C4-2B (cell line): ENCODE results near the gene SF3A1.

ENCODE experiments used
- H3K27ac ChIP-seq: fragments of 450-650 bp; 2 replicates; pipeline ENCODE4 v1.5.1; 2017
- ZFX ChIP-seq: fragments of 450-650 bp; IDR thresholded peaks from 2 replicates; pipeline ENCODE4 v1.6.1; 2017
- TF ChIP-seq, protein P1 (sequence below): fragments of 450-650 bp; conservative IDR thresholded peaks from 2 replicates; pipeline ENCODE4 v1.5.1; 2017; ENCODE audit warnings: mild to moderate bottlenecking

SF3A1 gene

GRCh38 chr22:30310881-30311771 lies 45.6 kb downstream of the SF3A1 start:
- H3K27ac ChIP-seq = peak overlapping the region; percentile 63
- TF ChIP-seq, protein P1, sequence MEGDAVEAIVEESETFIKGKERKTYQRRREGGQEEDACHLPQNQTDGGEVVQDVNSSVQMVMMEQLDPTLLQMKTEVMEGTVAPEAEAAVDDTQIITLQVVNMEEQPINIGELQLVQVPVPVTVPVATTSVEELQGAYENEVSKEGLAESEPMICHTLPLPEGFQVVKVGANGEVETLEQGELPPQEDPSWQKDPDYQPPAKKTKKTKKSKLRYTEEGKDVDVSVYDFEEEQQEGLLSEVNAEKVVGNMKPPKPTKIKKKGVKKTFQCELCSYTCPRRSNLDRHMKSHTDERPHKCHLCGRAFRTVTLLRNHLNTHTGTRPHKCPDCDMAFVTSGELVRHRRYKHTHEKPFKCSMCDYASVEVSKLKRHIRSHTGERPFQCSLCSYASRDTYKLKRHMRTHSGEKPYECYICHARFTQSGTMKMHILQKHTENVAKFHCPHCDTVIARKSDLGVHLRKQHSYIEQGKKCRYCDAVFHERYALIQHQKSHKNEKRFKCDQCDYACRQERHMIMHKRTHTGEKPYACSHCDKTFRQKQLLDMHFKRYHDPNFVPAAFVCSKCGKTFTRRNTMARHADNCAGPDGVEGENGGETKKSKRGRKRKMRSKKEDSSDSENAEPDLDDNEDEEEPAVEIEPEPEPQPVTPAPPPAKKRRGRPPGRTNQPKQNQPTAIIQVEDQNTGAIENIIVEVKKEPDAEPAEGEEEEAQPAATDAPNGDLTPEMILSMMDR = no peak

- H3K27ac ChIP-seq = peak overlapping the region; percentile 63
- no peak for TF ChIP-seq ZFX
- TF ChIP-seq, protein P1 = no peak
Measured at GRCh38 chr22:30309951-30310741, 46.5 kb downstream of the SF3A1 start.

GRCh38 chr22:30308518-30309230 lies 48.0 kb downstream of the SF3A1 start:
- H3K27ac ChIP-seq = 0 out of 2 replicates have a peak overlapping the region, but pooled peaks have one; percentile 63

DNA sequence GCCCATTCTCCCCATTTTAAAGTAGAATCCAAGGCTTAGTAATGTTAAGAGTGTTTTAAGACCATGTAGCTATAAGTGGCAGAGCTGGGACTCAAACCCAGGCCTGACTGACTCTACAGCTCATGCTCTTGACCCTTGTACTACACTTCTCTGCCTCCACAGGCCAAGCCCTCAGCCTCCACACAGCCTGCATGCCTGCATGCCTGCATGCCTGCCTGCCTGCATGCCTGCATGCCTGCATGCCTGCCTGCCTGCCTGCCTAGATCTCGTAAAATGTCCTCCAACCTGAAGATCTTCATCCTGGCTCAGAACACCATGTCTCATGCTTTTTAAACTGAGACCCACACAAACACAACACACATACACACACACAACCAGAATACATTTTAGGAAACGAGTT lies 48.6 kb downstream of the SF3A1 start:
- 0 out of 2 replicates have a peak overlapping the region, but pooled peaks have one; percentile 16 for H3K27ac ChIP-seq
- TF ChIP-seq, protein P1 = no peak
- TF ChIP-seq ZFX = no peak

More at GRCh38 chr22:30308518-30309230, 48.0 kb downstream of the SF3A1 start:
- no peak for TF ChIP-seq ZFX
- TF ChIP-seq, protein P1 = no peak

GRCh38 chr22:30307041-30307574 lies 49.6 kb downstream of the SF3A1 start:
- H3K27ac ChIP-seq = 0 out of 2 replicates have a peak overlapping the region, but pooled peaks have one; percentile 16
- no peak for TF ChIP-seq ZFX
- TF ChIP-seq, protein P1 = no peak

DNA sequence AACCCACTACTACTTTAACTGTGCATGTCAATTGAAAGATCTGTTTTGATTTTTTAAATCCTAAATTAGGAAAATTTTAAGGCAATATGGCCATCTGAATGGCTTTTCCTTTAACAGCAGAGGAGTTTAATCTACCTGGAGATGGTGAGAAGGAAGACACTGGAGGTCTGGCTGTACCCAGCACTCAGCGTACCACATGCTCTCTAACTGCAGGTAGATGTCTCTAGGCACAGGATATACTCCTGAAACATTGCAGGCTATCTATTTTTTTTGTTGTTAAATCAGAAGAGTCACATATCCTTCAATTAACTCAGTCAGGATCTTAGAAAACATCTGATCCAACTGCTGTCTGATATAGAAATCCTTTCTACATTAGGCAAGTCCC lies 50.1 kb downstream of the SF3A1 start:
- TF ChIP-seq, protein P1 = no peak
- TF ChIP-seq ZFX = no peak
- 0 out of 2 replicates have a peak overlapping the region, but pooled peaks have one; percentile 16 for H3K27ac ChIP-seq
